BLaER1 treated with 17β-estradiol and CSF1 and Interleukin-3, amounts not matched to agents 10 nM and 100 nM (cell line): ENCODE results near the gene ARL13A.

Source experiments
- H3K27ac ChIP-seq, 11 experiments: shearing (Covaris generic); formaldehyde crosslinking; 2 replicates each; pipeline ENCODE4 v1.8.1; 2022
- H3K27me3 ChIP-seq, 11 experiments: shearing (Covaris generic); formaldehyde crosslinking; 2 replicates each; pipeline ENCODE4 v1.8.1; 2022
- H3K36me3 ChIP-seq, 11 experiments: shearing (Covaris generic); formaldehyde crosslinking; 2 replicates each; pipeline ENCODE4 v1.8.1; 2022
- H3K4me1 ChIP-seq, 10 experiments: shearing (Covaris generic); formaldehyde crosslinking; 2 replicates each; pipeline ENCODE4 v1.8.1; 2022
- H3K4me2 ChIP-seq, 11 experiments: shearing (Covaris generic); formaldehyde crosslinking; 2 replicates each; pipeline ENCODE4 v1.8.1; 2022
- H3K4me3 ChIP-seq, 10 experiments: shearing (Covaris generic); formaldehyde crosslinking; 2 replicates each; pipeline ENCODE4 v1.8.1; 2022
- H3K9ac ChIP-seq, 11 experiments: shearing (Covaris generic); formaldehyde crosslinking; 2 replicates each; pipeline ENCODE4 v1.8.1; 2022
- H3K9me3 ChIP-seq, 11 experiments: shearing (Covaris generic); formaldehyde crosslinking; replicated peaks in 1 of 11; 2 replicates each; pipeline ENCODE4 v1.8.1; 2022
- H4K20me1 ChIP-seq, 11 experiments: shearing (Covaris generic); formaldehyde crosslinking; 2 replicates each; pipeline ENCODE4 v1.8.1; 2022
- Cebpa-rat ChIP-seq, 11 experiments: shearing (Covaris generic); IDR thresholded peaks; 2 replicates each; pipeline ENCODE4 v1.8.1; 2022

The ARL13A gene

GRCh38 chrX:100946299-100946927, 23.1 kb upstream of the ARL13A start:
- Histone ChIP-seq H3K27ac (no peak overlapping the region), H3K27me3 (no peaks in the 10 kb centered on the region), H3K4me3 (no peak overlapping the region), H3K36me3 (no peaks in the 10 kb centered on the region), H3K4me1 (no peaks in the 10 kb centered on the region), H3K9me3 (no peaks in the 10 kb centered on the region), H4K20me1 (no peaks in the 10 kb centered on the region), H3K9ac (no peak overlapping the region), H3K4me2 (no peak overlapping the region)
- TF ChIP-seq Cebpa-rat (IDR thresholded peaks at IDR 0.05): no peak

GRCh38 chrX:100948557-100948956, 21.0 kb upstream of the ARL13A start:
- Histone ChIP-seq H3K9ac (no peak overlapping the region), H3K27me3 (no peaks in the 10 kb centered on the region), H4K20me1 (no peaks in the 10 kb centered on the region), H3K4me3 (no peak overlapping the region), H3K4me1 (no peaks in the 10 kb centered on the region), H3K4me2 (no peak overlapping the region), H3K27ac (no peak overlapping the region), H3K9me3 (no peaks in the 10 kb centered on the region), H3K36me3 (no peaks in the 10 kb centered on the region)
- no peak for TF ChIP-seq Cebpa-rat (IDR thresholded peaks at IDR 0.05)

- no peak overlapping the region for H3K4me2 ChIP-seq
- no peaks in the 10 kb centered on the region for H3K27me3 ChIP-seq
- no peaks in the 10 kb centered on the region for H3K36me3 ChIP-seq
- H3K9ac ChIP-seq: no peak overlapping the region
- H3K4me3 ChIP-seq: no peak overlapping the region
- peaks cover 0 to 12% (median 0%) of the 10 kb centered on the region in 11 experiments; a peak in 7 of 22 replicates for H3K9me3 ChIP-seq
- H3K27ac ChIP-seq: no peak overlapping the region
- TF ChIP-seq Cebpa-rat (IDR thresholded peaks at IDR 0.05): no peak
- H3K4me1 ChIP-seq: no peaks in the 10 kb centered on the region
- H4K20me1 ChIP-seq: no peaks in the 10 kb centered on the region
These were observed 6.7 kb upstream of the ARL13A start for GRCh38 chrX:100962811-100963210.

GRCh38 chrX:100964362-100964761, 5.1 kb upstream of the ARL13A start:
- peaks cover 0 to 12% (median 0%) of the 10 kb centered on the region in 11 experiments; a peak in 7 of 22 replicates for H3K9me3 ChIP-seq
- H3K36me3 ChIP-seq: no peaks in the 10 kb centered on the region
- no peak for TF ChIP-seq Cebpa-rat (IDR thresholded peaks at IDR 0.05)
- no peak overlapping the region for H3K4me2 ChIP-seq
- no peak overlapping the region for H3K9ac ChIP-seq
- H3K27ac ChIP-seq: no peak overlapping the region
- no peak overlapping the region for H3K4me3 ChIP-seq
- no peaks in the 10 kb centered on the region for H4K20me1 ChIP-seq
- H3K4me1 ChIP-seq: no peaks in the 10 kb centered on the region
- H3K27me3 ChIP-seq: no peaks in the 10 kb centered on the region

GRCh38 chrX:100969936-100970335, 428 bp downstream of the ARL13A start:
- Histone ChIP-seq H3K9ac (no peak overlapping the region), H3K27me3 (no peaks in the 10 kb centered on the region), H3K9me3 (peaks cover 9 to 18% (median 11%) of the 10 kb centered on the region in 11 experiments), H4K20me1 (no peaks in the 10 kb centered on the region), H3K4me3 (no peak overlapping the region), H3K27ac (no peak overlapping the region), H3K4me2 (no peak overlapping the region), H3K4me1 (no peaks in the 10 kb centered on the region), H3K36me3 (no peaks in the 10 kb centered on the region)
- no peak for TF ChIP-seq Cebpa-rat (IDR thresholded peaks at IDR 0.05)

GRCh38 chrX:100973411-100973810, 3.9 kb downstream of the ARL13A start:
- H3K27me3 ChIP-seq: no peaks in the 10 kb centered on the region
- H3K27ac ChIP-seq: no peak overlapping the region
- no peak for TF ChIP-seq Cebpa-rat (IDR thresholded peaks at IDR 0.05)
- no peak overlapping the region for H3K4me3 ChIP-seq
- H3K4me1 ChIP-seq: no peaks in the 10 kb centered on the region
- H4K20me1 ChIP-seq: no peaks in the 10 kb centered on the region
- H3K9ac ChIP-seq: no peak overlapping the region
- H3K4me2 ChIP-seq: no peak overlapping the region
- peaks cover 9 to 26% (median 14%) of the 10 kb centered on the region in 11 experiments for H3K9me3 ChIP-seq
- H3K36me3 ChIP-seq: no peaks in the 10 kb centered on the region

- no peak for TF ChIP-seq Cebpa-rat (IDR thresholded peaks at IDR 0.05)
- H3K9ac ChIP-seq: no peak overlapping the region
- H3K27me3 ChIP-seq: no peaks in the 10 kb centered on the region
- no peaks in the 10 kb centered on the region for H3K36me3 ChIP-seq
- H3K9me3 ChIP-seq: peaks cover 9 to 26% (median 14%) of the 10 kb centered on the region in 11 experiments
- no peaks in the 10 kb centered on the region for H4K20me1 ChIP-seq
- no peak overlapping the region for H3K4me2 ChIP-seq
- H3K4me1 ChIP-seq: no peaks in the 10 kb centered on the region
- H3K4me3 ChIP-seq: no peak overlapping the region
- no peak overlapping the region for H3K27ac ChIP-seq
These were observed 5.7 kb downstream of the ARL13A start for GRCh38 chrX:100975212-100975611.

- H3K9ac ChIP-seq: no peak overlapping the region
- no peaks in the 10 kb centered on the region for H3K4me1 ChIP-seq
- no peaks in the 10 kb centered on the region for H3K27me3 ChIP-seq
- H3K27ac ChIP-seq: no peak overlapping the region
- peaks cover 9 to 26% (median 14%) of the 10 kb centered on the region in 11 experiments for H3K9me3 ChIP-seq
- H4K20me1 ChIP-seq: no peaks in the 10 kb centered on the region
- H3K4me3 ChIP-seq: no peak overlapping the region
- H3K36me3 ChIP-seq: no peaks in the 10 kb centered on the region; a peak in 2 of 22 replicates
- H3K4me2 ChIP-seq: no peak overlapping the region
- no peak for TF ChIP-seq Cebpa-rat (IDR thresholded peaks at IDR 0.05)
These were observed 6.7 kb downstream of the ARL13A start for GRCh38 chrX:100976211-100976610.

GRCh38 chrX:100979881-100980607, 10.5 kb downstream of the ARL13A start:
- H3K4me1 ChIP-seq: no peaks in the 10 kb centered on the region
- TF ChIP-seq Cebpa-rat (IDR thresholded peaks at IDR 0.05): no peak
- H4K20me1 ChIP-seq: no peaks in the 10 kb centered on the region
- no peaks in the 10 kb centered on the region; a peak in 2 of 22 replicates for H3K36me3 ChIP-seq
- peaks cover 0 to 8% (median 0%) of the 10 kb centered on the region in 11 experiments; a peak in 2 of 22 replicates for H3K9me3 ChIP-seq
- H3K27me3 ChIP-seq: no peaks in the 10 kb centered on the region
- H3K4me3 ChIP-seq: no peak overlapping the region
- H3K27ac ChIP-seq: no peak overlapping the region
- H3K4me2 ChIP-seq: no peak overlapping the region
- H3K9ac ChIP-seq: no peak overlapping the region
